OCI-LY7 (cell line): ENCODE measurements around the gene BCAT1. TPM values are rescaled to one million over a fixed set of nuclear protein-coding genes. Genes with fewer than 3 reads are reported as not detected.

ENCODE experiments used
- BruUV-seq: library from RNA; stranded (reverse); fragments of 400-500 nt; replicated peaks from 2 replicates; lab custom pipeline; 2021; lab: Mats Ljungman, UMichigan
- CTCF ChIA-PET: fragments of 300-600 bp; sonication (Branson Sonifier 250); formaldehyde crosslinking; loops from one replicate; lab custom pipeline; 2022; ENCODE audit warnings: antibody characterized with exemption; ENCODE audit not compliant: unreplicated experiment; lab: Charles Lee
- POLR2A ChIA-PET: fragments of 300-600 bp; sonication (Branson Sonifier 250); formaldehyde crosslinking; loops from one replicate; lab custom pipeline; 2022; ENCODE audit warnings: antibody characterized with exemption; lab: Charles Lee
- DNase-seq: peaks from one replicate; pipeline ENCODE4 v3.0.0-alpha.2; 2015; ENCODE audit warnings: low spot score
- H2AFZ ChIP-seq: fragments of 200-600 bp; sonication (generic), shearing (Covaris generic); 2 replicates; pipeline ENCODE4 v1.6.1; 2014; ENCODE audit warnings: mild to moderate bottlenecking, antibody characterized with exemption, low read length, moderate library complexity
- H3K27ac ChIP-seq: fragments of 200-600 bp; sonication (generic); 2 replicates; pipeline ENCODE4 v1.5.1; 2014; ENCODE audit warnings: mixed run types, low read depth, mild to moderate bottlenecking, moderate library complexity, low read length, inconsistent platforms; ENCODE audit not compliant: poor library complexity, severe bottlenecking
- H3K36me3 ChIP-seq: fragments of 200-600 bp; sonication (generic); 2 replicates; pipeline ENCODE4 v1.6.1; 2014; ENCODE audit warnings: mild to moderate bottlenecking, antibody characterized with exemption, low read length, moderate library complexity, mixed read lengths; ENCODE audit not compliant: insufficient read depth
- H3K4me1 ChIP-seq: fragments of 200-600 bp; sonication (generic); 2 replicates; pipeline ENCODE4 v1.5.1; 2014; ENCODE audit warnings: mild to moderate bottlenecking, low read length; ENCODE audit not compliant: insufficient read depth, poor library complexity, severe bottlenecking
- H3K4me2 ChIP-seq: fragments of 200-600 bp; sonication (generic); 2 replicates; pipeline ENCODE4 v1.6.1; 2014; ENCODE audit warnings: mild to moderate bottlenecking, low read length
- H3K4me3 ChIP-seq: fragments of 200-600 bp; sonication (generic); 2 replicates; pipeline ENCODE4 v1.5.1; 2014; ENCODE audit warnings: mild to moderate bottlenecking, low read depth, low read length; ENCODE audit not compliant: poor library complexity, severe bottlenecking
- H3K79me2 ChIP-seq: fragments of 200-600 bp; sonication (generic); 2 replicates; pipeline ENCODE4 v1.6.1; 2016; ENCODE audit warnings: low read depth, mild to moderate bottlenecking, low read length, moderate library complexity, mixed read lengths; ENCODE audit not compliant: insufficient read depth
- H3K9me2 ChIP-seq: fragments of 200-600 bp; sonication (generic); 2 replicates; pipeline ENCODE4 v1.6.1; 2016; ENCODE audit warnings: mild to moderate bottlenecking, low read length, mixed read lengths; ENCODE audit not compliant: insufficient read depth
- H3K9me3 ChIP-seq: fragments of 200-600 bp; sonication (generic); 2 replicates; pipeline ENCODE4 v1.6.1; 2014; ENCODE audit warnings: mild to moderate bottlenecking, mixed run types, low read length, mixed read lengths
- H4K20me1 ChIP-seq: fragments of 200-600 bp; sonication (generic); 2 replicates; pipeline ENCODE4 v1.6.1; 2014; ENCODE audit warnings: mild to moderate bottlenecking, antibody characterized with exemption, low read length, moderate library complexity, mixed read lengths; ENCODE audit not compliant: insufficient read depth
- CTCF ChIP-seq: fragments of 200-600 bp; sonication (generic); conservative IDR thresholded peaks from 2 replicates; pipeline ENCODE4 v1.5.1; 2014; ENCODE audit warnings: mild to moderate bottlenecking, antibody characterized with exemption, low read length, moderate library complexity, mixed read lengths
- EZH2phosphoT487 ChIP-seq: fragments of 200-600 bp; sonication (generic); IDR thresholded peaks from 2 replicates; pipeline ENCODE4 v1.6.1; 2018; ENCODE audit warnings: low read depth, borderline replicate concordance, mild to moderate bottlenecking, mixed run types, antibody characterized with exemption, low read length, moderate library complexity, mixed read lengths
- intact Hi-C: fragments of 100-400 bp; cut with micrococcal nuclease; formaldehyde crosslinking; loops from one replicate; pipeline ENCODE4 v1.10.0; 2022; ENCODE audit not compliant: unreplicated experiment
- total RNA-seq, 2 experiments: library from RNA; depleted of rRNA in 1 of 2; stranded (reverse); fragments of >200 nt in 1 of 2; shearing (Covaris generic) in 1 of 2; gene quantifications; 2 replicates each; pipeline ENCODE4 v1.2.3, GENCODE V29; 2014 to 2022

BCAT1 gene
- total RNA-seq, 2 experiments from 2014 or later, result 121 to 207 TPM

GRCh38 chr12:24905431-24905830, 43.5 kb downstream of the BCAT1 start:
- Histone ChIP-seq H3K9me3 (no peaks in the 10 kb centered on the region), H3K4me1 (peaks cover 5% of the 10 kb centered on the region), H3K9me2 (no peaks in the 10 kb centered on the region), H2AFZ (no peak overlapping the region), H3K27ac (no peak overlapping the region), H4K20me1 (no peaks in the 10 kb centered on the region), H3K79me2 (peaks cover 18% of the 10 kb centered on the region), H3K36me3 (peaks cover 49% of the 10 kb centered on the region), H3K4me3 (no peak overlapping the region), H3K4me2 (no peak overlapping the region)
- TF ChIP-seq CTCF, result no peak
- no peak for TF ChIP-seq EZH2phosphoT487
- POLR2A ChIA-PET, result interaction anchor here (0.9 kb wide), 1 partner anchor 14 kb away, joined by 3 read pairs; no protein-coding TSS in a partner anchor
- CTCF ChIA-PET, result no interaction called here
- no peak for DNase-seq
- intact Hi-C loops, result no loop called here
- no TSS peak for BruUV-seq

- Histone ChIP-seq H3K79me2 (peaks cover 16% of the 10 kb centered on the region), H2AFZ (no peak overlapping the region), H3K9me3 (no peaks in the 10 kb centered on the region), H3K4me3 (no peak overlapping the region), H4K20me1 (no peaks in the 10 kb centered on the region), H3K9me2 (no peaks in the 10 kb centered on the region), H3K36me3 (peaks cover 54% of the 10 kb centered on the region), H3K4me2 (no peak overlapping the region), H3K4me1 (peaks cover 5% of the 10 kb centered on the region), H3K27ac (no peak overlapping the region)
- no peak for DNase-seq
- ChIA-PET CTCF (no interaction called here), POLR2A (interaction anchor here (0.9 kb wide), 1 partner anchor 14 kb away, joined by 3 read pairs; no protein-coding TSS in a partner anchor)
- intact Hi-C loops, result no loop called here
- TF ChIP-seq CTCF, result no peak
- no peak for TF ChIP-seq EZH2phosphoT487
- no TSS peak for BruUV-seq
These were observed 44.0 kb downstream of the BCAT1 start for GRCh38 chr12:24904871-24905270.

GRCh38 chr12:24903329-24904088, 45.4 kb downstream of the BCAT1 start:
- no peak overlapping the region for H3K4me2 ChIP-seq
- H4K20me1 ChIP-seq, result no peaks in the 10 kb centered on the region
- CTCF ChIA-PET, result no interaction called here
- no peaks in the 10 kb centered on the region for H3K9me3 ChIP-seq
- H3K79me2 ChIP-seq, result peaks cover 22% of the 10 kb centered on the region; the same call in 1 of the 2 replicates
- H2AFZ ChIP-seq, result no peak overlapping the region
- no TSS peak for BruUV-seq
- no peaks in the 10 kb centered on the region for H3K4me1 ChIP-seq
- intact Hi-C loops, result no loop called here
- H3K9me2 ChIP-seq, result no peaks in the 10 kb centered on the region
- no peak overlapping the region for H3K27ac ChIP-seq
- POLR2A ChIA-PET, result interaction anchor here (0.9 kb wide), 1 partner anchor 241 kb away, joined by 3 read pairs; no protein-coding TSS in a partner anchor
- peaks cover 56% of the 10 kb centered on the region for H3K36me3 ChIP-seq
- no peak for TF ChIP-seq CTCF
- no peak overlapping the region for H3K4me3 ChIP-seq
- DNase-seq, result no peak
